HG03139 (cell line): ENCODE data around the gene POLRMT.
"Not testable (repeated sequence)": the region's sequence is repeated elsewhere in the genome, so short reads cannot be mapped to it uniquely, and the experiment has no call there.

Source experiments
- ATAC-seq: cut with Tn5 transposase; IDR thresholded peaks from one replicate; pipeline ENCODE4 v1.9.1; 2021; ENCODE audit not compliant: unreplicated experiment

Gene POLRMT

DNA sequence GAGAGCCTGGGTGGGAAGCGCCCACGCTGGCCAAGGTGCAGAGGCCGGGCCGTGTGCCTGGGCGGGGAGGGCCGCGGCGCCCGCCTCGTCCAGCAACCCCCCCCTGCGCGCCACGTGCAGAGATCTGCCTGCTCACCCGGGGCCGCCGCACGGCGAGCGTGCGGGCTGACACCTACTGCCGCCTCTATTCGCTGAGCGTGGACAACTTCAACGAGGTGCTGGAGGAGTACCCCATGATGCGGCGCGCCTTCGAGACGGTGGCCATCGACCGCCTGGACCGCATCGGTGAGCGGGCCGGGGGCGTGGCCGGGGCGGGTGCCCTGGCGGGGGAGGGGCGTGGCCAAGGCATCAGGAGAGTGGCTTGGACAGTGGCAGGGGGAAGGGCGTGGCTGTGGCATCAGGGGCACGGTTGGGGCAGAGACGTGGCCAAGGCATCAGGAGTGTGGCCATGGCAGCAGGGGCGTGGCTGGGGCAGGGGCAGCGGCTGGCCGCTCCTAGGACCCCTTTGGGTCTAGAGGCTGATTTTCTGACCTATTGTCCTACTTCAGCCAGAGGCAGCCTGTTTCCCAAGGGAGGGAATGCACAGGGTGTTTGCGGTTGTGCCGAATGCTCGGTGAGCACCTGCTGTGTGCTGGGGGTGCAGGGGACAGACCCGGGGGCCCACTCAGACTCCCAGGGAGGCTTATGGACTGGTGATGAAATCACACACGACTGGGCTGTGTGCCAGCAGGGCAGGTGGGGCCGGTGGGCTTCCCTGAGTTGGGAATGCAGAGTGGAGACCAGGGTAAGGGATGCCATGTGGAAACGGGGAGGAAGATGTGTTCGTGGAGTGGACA, 19.4 kb downstream of the POLRMT start:
- ATAC-seq: no peak

DNA sequence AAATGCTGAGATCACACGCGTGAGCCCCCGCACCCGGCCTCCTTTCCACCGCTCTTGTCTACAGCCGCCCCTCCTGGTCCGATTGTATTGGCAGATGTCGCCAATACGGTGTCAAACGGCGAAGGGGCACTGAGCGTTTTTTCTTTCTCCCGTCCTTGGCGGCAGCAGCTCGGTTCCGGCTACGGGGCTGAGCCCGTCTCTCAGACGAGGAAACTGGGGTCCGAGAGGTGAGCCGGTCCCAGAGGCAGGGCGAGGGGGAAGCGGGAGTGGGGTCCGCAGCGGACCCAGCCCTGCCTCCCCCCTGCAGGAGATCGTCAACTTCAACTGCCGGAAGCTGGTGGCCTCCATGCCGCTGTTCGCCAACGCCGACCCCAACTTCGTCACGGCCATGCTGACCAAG, 20.4 kb downstream of the POLRMT start:
- no peak for ATAC-seq

DNA sequence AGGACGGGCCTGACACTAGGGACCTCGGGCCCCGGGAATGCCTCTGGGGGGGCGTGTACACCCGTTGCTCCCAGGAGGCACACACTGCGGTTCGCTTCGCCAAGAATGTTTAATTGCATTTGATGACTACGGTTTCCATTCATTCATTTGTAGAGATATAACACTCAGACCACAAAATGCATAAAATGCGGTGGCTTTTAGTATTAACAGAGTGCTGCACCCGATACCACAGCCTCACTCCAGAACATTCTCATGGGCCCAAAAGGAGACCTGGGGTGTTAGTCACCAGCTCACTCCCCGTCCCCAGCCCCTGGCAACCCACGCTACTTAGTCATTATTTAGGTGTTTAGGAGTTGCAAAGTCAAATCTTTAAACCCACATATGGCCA, 21.9 kb downstream of the POLRMT start:
- ATAC-seq: no peak

DNA sequence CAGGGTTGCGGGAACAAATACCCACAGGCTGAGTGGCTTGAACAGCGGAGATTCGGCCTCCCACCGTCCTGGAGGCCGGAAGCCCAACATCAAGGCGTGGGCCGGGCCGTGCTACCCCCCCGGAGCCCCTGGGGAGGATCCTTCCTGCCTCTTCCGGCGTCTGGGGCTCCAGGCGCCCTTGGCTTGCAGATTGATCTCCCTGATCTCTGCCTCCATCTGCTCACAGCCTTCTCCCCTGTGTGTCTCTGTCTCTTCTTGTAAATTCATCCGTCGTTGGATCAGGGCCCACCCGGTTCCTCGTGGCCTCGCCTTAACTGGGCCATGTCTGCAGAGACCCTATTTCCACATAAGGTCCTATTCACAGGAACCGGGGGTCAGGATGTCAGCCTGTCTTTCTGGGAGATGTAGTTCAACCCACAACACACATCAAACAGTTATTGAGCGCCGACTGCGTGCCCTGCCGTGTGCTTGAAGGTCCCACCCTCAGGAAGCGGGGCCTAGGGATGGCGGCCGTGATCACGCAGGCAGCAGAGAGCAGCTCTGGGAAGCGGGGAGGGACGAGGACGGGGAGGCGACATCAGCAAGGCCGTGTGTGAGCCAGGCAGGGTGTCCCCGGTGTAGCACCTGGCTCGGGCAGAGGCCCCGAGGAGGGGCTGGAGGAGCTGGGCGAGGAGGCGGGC, 22.4 kb downstream of the POLRMT start:
- ATAC-seq: no peak

DNA sequence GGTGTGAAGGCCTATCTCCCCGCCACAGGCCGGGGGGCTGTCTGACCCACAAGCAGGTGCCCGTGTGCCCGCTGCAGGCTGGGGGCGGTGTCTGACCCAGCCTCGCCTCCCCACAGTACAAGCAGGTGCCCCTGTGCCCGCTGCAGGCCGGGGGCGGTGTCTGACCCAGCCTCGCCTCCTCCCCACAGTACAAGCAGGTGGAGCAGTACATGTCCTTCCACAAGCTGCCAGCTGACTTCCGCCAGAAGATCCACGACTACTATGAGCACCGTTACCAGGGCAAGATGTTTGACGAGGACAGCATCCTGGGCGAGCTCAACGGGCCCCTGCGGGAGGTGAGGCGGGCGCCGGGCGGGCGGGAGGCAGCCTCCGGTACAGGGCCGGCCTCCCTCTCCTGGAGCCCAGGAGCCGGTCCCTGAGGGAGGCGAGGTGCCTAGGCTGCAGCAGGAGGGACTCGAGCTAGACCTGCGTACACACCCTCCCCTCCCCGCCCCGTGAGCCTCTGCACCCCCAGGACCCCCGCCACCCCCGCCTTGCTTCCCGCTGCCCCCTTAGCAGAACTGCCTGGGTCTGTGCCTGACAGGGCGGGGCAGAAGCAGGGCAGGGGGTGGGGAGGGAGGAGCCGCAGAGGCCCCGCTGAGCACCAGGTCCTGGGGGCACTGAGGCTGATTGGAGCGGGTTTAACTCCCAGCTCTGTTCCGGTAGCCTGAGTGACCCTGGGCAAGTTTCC, 23.1 kb downstream of the POLRMT start:
- ATAC-seq: no peak

DNA sequence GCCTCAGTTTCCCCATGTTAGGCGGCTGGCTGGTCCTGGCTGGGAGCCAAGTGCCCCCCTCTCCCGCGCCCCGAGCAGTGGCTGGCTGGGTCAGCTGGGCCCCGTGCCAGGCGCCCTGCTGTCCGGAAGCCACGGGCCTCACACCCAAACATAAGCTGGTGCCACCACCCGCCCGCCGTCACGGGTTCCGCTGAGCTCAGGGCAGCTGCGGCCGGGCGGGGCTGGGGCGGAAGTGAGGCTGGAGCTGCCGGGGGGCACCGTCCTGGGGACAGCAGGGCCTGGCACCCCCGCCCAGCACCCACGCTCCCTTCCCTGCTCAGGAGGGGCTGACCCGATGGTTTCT, 24.4 kb downstream of the POLRMT start:
- ATAC-seq: no peak

DNA sequence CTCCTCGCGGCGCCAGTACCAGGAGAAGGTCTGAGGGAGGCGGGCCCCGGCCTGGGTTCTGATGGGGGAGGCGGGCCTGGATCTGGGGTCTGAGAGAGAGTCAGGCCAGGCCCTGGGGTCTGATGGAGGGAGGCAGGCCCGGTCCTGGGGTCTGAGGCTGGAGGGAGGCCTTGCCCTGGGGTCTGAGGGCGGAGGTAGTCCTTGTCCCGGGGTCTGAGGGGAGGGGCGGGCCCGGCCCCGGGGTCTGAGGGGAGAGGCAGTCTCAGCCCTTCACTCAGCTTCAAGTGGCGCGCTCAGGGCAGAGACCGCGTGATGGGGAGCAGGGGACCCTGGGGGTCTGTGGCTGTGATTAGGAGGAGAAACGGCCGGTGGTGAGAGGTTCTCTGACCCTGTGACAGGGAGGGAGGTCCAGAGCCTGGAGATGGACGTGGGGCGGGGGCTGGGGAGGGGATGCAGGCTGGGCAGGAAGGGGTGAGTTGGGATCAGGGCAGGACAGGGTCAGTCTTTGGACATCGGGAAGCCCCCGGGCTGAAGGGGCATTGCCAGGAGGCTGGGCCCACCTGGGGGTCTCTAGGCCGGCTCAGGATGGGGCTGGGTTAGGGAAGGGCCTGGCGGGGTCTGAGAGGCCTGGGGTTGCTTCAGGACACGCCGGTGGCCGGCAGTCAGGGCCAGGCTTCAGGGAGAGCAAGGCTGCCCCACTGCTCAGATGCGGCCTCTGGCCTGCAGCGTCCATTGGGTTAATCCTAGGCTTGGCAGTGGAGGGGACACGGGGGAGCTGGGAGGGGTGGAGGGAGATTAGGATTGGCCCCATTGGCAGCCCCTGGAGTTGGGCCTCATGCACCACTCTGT, 25.0 kb downstream of the POLRMT start:
- no peak for ATAC-seq

DNA sequence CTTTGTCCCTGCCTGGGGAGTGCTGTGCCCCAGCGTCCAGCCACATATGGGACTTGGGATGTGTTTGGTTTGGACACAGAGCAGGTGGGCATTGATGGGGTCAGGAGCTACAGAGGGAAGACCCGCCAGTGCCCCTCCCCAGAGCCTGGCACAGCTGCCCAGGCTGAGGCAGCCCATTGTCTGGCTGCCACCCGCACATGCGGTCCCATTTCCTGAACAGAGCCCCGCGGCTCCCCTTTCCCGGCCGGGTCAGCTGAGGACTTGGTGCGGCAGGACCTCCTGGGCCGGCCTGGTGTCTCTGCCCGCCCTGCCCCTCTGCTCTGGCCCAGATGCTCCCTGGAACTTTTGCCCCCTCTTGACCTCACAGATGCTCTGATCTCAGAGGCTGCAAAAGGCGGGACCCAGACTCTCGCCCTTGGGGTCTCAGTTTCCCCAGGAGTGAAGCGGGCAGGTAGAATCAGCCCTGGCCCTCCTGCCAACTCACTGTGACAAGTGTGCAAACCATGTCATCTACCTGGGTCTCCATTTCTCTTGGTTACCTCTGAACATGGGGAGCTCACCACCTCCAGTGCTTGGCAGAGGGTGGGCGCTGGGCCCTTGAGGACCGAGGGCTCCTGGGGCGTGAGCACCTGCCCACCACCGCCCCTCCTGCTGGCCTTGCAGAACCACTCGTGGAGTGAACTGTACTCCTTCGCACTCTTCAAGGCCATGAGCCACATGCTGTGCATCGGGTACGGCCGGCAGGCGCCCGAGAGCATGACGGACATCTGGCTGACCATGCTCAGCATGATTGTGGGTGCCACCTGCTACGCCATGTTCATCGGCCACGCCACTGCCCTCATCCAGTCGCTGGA, 25.8 kb downstream of the POLRMT start:
- ATAC-seq: no peak

DNA sequence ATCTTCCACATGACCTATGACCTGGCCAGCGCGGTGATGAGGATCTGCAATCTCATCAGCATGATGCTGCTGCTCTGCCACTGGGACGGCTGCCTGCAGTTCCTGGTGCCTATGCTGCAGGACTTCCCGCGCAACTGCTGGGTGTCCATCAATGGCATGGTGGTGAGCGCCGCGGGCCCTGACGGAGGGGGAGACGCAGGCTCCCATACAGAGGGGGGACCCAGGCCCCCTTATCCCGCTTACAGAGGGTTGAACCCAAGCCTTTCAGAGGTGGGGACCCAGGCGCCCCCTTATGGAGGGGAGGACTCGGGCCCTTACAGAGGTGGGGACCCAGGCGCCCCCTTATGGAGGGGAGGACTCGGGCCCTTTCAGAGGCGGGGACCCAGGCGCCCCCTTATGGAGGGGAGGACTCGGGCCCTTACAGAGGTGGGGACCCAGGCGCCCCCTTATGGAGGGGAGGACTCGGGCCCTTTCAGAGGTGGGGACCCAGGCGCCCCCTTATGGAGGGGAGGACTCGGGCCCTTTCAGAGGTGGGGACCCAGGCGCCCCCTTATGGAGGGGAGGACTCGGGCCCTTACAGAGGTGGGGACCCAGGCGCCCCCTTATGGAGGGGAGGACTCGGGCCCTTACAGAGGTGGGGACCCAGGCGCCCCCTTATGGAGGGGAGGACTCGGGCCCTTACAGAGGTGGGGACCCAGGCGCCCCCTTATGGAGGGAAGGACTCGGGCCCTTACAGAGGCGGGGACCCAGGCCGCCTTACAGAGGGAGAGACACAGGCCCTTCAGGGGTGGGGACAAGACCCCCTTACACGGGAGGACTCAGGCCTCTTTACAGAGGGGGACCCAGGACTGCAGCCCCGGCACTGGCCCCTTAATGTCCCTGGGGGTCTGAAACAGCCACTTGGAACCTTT, 28.0 kb downstream of the POLRMT start:
- not testable (repeated sequence) for ATAC-seq

DNA sequence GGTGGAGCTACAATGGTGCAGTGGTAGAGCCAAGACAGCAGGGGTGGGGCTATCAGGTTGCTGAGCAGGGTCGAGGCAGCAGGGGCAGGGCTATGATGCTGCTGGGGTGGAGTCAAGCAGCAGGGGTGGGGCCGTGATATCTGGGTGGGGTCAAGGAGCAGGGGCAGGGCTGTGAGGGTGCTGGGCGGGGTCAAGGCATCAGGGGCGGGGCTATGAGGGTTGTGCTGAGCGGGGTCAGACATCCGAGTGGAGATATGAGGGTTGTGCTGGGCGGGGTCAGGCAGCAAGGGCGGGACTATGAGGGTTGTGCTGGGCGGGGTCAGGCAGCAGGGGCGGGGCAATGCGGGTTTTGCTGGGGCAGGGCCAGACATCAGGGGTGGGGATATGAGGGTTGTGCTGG, 29.0 kb downstream of the POLRMT start:
- ATAC-seq: no peak

DNA sequence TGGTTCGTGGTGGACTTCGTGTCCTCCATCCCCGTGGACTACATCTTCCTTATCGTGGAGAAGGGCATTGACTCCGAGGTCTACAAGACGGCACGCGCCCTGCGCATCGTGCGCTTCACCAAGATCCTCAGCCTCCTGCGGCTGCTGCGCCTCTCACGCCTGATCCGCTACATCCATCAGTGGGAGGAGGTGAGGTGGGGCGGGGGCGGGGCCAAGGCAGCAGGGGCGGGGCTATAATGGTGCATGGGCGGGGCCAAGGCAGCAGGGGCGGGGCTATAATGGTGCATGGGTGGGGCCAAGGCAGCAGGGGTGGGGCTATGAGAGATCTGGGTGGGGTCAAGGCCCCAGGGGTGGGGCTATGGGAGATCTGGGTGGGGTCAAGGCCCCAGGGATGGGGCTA, 29.6 kb downstream of the POLRMT start:
- ATAC-seq: not testable (repeated sequence)

DNA sequence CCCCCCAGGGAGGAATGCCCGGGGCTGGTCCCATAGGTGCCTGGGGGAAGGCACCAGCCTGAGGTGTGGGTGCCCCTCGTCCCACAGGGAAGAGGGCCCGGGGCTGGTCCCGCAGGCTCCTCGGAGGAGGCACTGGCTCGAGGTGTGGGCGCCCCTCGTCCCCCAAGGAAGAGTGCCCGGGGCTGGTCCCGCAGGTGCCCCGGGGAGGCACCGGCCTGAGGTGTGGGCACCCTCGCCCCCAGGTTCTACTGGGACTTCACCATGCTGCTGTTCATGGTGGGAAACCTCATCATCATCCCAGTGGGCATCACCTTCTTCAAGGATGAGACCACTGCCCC, 30.1 kb downstream of the POLRMT start:
- ATAC-seq: not testable (repeated sequence)

DNA sequence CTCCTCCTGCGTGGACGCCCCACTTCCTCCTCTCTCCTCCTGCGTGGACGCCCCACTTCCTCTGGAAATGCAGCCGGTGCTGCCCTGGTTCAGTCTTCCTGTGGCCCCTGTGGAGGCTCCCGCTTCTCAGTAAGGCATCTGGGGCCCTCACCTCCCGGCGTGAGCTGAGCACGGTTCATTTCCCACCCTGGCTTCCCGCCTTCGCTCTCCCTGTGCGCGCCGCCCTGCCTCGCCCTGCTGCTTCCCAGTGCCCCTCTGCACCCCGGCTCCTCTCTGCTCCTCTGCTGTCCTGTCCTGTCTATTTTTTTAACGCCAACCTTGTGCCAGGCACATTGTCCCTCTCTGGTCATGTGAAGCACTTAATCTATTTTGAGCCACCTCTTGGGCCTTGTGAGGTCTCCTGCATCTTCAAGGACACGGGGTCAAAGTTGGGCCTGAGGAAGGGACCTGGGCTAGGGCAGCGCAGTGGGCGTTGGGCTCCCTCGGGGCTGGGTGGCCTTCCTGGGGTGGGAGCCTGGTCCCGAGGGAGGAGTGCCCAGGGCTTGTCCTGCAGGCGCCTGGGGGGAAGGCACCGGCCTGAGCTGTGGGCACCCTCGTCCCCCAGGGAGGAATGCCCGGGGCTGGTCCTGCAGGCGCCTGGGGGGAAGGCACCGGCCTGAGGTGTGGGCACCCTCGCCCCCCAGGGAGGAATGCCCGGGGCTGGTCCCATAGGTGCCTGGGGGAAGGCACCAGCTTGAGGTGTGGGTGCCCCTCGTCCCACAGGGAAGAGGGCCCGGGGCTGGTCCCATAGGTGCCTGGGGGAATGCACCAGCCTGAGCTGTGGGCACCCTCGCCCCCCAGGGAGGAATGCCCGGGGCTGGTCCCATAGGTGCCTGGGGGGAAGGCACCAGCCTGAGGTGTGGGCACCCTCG, 30.7 kb downstream of the POLRMT start:
- ATAC-seq: no peak

DNA sequence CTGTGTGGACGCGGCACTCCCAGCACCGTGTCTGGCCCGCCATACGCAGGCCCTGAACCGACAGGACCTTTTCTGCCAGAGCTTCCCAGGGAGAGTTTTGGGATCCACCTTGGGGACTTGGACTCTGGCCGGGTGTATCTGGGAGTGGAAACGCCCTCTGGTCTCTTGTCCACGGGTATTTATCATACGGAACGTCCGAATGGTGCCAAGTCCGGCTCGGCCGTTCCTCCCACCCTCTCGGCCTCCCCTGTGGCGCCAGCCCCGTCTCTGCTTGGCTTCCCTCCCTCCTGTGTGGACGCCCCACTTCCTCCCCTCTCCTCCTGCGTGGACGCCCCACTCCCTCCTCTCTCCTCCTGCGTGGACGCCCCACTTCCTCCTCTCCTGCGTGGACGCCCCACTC, 31.5 kb downstream of the POLRMT start:
- ATAC-seq: no peak

DNA sequence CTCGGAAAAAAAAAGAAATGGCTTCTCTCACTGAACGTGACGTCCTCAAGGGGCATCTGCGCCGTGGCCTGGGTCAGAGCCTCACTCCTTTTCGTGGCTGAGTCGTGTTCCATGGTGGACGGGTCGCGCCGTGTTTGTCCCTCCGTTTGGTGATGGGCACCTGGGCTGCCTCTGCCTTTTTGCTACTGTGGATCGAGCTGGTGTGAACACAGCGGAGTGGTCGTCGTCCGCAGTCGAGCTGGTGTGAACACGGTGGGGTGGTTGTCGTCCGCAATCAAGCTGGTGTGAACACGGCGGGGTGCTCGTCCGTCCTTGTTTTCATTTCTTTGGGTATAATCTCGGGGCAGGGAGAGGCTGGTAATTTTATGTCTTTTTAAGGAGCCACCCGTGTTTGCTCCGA, 32.0 kb downstream of the POLRMT start:
- ATAC-seq: no peak

DNA sequence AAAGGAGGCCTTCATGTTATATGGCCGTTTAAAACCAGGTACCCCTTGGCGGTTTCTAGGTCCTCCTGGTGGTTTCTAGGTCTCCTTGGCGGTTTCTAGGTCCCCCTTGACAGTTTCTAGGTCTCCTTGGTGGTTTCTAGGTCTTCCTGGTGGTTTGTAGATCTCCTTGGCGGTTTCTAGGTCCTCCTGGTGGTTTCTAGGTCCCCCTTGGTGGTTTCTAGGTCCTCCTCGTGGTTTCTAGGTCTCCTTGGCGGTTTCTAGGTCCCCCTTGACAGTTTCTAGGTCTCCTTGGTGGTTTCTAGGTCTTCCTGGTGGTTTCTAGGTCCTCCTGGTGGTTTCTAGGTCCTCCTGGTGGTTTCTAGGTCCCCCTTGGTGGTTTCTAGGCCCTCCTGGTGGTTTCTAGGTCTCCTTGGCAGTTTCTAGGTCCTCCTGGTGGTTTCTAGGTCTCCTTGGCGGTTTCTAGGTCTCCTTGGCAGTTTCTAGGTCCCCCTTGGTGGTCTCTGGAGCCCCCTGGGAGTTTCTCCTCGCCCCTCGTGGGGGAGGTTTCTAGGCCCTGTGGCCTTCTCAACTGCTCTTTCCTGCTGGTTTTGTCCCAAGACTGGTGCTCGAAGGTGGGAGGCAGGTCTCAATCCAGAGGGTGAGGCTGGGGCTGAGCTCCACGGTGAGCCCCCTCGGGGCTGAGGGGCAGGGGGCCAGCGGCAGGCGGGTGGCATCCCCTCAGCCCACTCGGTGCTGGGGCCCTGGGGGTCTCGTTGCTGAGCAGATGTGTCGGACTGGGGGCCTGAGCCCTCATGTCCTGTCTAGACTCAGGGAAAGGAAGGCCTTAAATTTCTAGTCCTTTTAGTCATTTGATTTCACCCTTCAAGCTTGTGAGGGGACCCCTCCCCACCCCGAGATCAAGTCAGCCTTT, 35.7 kb downstream of the POLRMT start:
- no peak for ATAC-seq

DNA sequence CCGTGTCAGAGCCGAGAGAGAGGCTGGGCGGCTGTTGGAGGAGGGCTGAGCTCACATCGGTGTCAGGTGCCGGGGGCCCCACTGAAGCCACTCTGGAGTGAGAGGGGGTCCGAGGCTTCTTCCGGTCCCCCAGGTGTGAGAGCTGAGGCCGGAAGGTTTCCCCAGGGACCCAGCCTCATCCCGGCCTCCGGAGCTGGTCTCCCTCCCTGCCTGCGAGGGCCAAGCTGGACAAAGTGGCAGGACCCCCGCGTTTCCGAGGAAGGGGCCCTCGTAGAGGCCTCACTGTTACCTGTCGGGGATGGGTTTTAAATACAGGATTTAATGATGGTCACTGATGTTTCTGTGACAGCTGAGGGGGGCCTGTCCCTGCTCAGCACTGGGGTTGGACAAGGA, 37.1 kb downstream of the POLRMT start:
- no peak for ATAC-seq
